Measurements from ENCODE around the gene SUGT1. TPM values are rescaled to one million over a fixed set of nuclear protein-coding genes. Genes with fewer than 3 reads are reported as not detected.

SUGT1 gene
- total and polyA plus RNA-seq, 2 donors (not counting 3 experiments of a cell fraction or from before 2014, with no cell fraction given), result 21.7 to 78.8 TPM

GRCh38 chr13:52703482-52703881, 50.8 kb downstream of the SUGT1 start:
- FAIRE-seq (no peak), DNase-seq (ENCODE audit: low read depth, low spot score) (no peak)
- ChIA-PET CTCF (interaction anchor here (1.1 kb wide), 1 partner anchor 19 kb away, joined by 3 read pairs; no protein-coding TSS in a partner anchor), POLR2A (no interaction called here)
- Histone ChIP-seq H3K4me2 (ENCODE audit: insufficient read depth, low read length) (no peak overlapping the region), H3K27ac (ENCODE audit: insufficient read depth, low read depth, low read length) (no peak overlapping the region), H3K4me1 (ENCODE audit: control insufficient read depth, extremely low read depth, insufficient read depth, low read length) (peaks cover 13% of the 10 kb centered on the region), H2AFZ (ENCODE audit: low read depth, low read length) (no peak overlapping the region), H4K20me1 (replicated peaks; ENCODE audit: control insufficient read depth, extremely low read depth, insufficient read depth, low read length) (no peaks in the 10 kb centered on the region), H3K9me3 (replicated peaks; ENCODE audit: control insufficient read depth, insufficient read depth, low read length) (no peaks in the 10 kb centered on the region), H3K9ac (replicated peaks; ENCODE audit: extremely low read depth, insufficient read depth, low read length) (no peak overlapping the region), H3K36me3 (ENCODE audit: control insufficient read depth in 2 of 2, extremely low read depth in 1 of 2, insufficient read depth in 2 of 2, low read length in 2 of 2) (peaks cover 0 to 2% of the 10 kb centered on the region in 2 experiments), H3K4me3 (replicated peaks in 1 of 3; ENCODE audit: insufficient read depth in 1 of 3, low read depth in 1 of 3, low read length in 3 of 3) (no peak overlapping the region), H3K9me1 (replicated peaks; ENCODE audit: control insufficient read depth, extremely low read depth, insufficient read depth, low read length) (no peaks in the 10 kb centered on the region), H3K79me2 (ENCODE audit: control insufficient read depth, insufficient read depth, low read length) (no peaks in the 10 kb centered on the region), H3K27me3 (ENCODE audit: control insufficient read depth in 2 of 2, insufficient read depth in 2 of 2, low read length in 2 of 2) (no peaks in the 10 kb centered on the region)
- intact Hi-C loops (cut with micrococcal nuclease) (loop anchor here (5.0 kb wide), 1 partner anchor 34 kb away; the partner anchor contains the start of gene CNMD), dilution Hi-C loops (cut with MboI; ENCODE audit: extremely low pct_ligation_motif_present, low sequenced_read_pairs) (no loop called here)
- TF ChIP-seq POLR2AphosphoS5 (IDR thresholded peaks at IDR 0.05; ENCODE audit: insufficient read depth, low read depth, low read length) (no peak), CTCF (IDR thresholded peaks at IDR 0.05; ENCODE audit: extremely low read depth in 1 of 2, insufficient read depth in 1 of 2, low read depth in 1 of 2, low read length in 2 of 2) (no peak), MAX (IDR thresholded peaks at IDR 0.05; ENCODE audit: insufficient read depth, insufficient read length) (no peak), GATA2 (IDR thresholded peaks at IDR 0.05; ENCODE audit: insufficient read depth, insufficient read length, low read depth, low read length) (no peak), MYC (IDR thresholded peaks at IDR 0.05; ENCODE audit: low read depth, low read length) (no peak), FOS (IDR thresholded peaks at IDR 0.05; ENCODE audit: borderline replicate concordance, insufficient read depth, low read length) (no peak), POLR2A (IDR thresholded peaks at IDR 0.05; ENCODE audit: low read depth, low read length) (no peak), EZH2 (IDR thresholded peaks at IDR 0.05; ENCODE audit: borderline replicate concordance, low read depth, low read length, severe bottlenecking) (no peak), JUN (IDR thresholded peaks at IDR 0.05; ENCODE audit: borderline replicate concordance, insufficient read depth, insufficient read length, low read depth) (no peak)
- no TSS peak for BruUV-seq (replicated peaks)

All from endothelial cell of umbilical vein (primary cell).